NCI-H2107 (cell line): Measurements from ENCODE around the gene ARHGEF7.
"Not testable (repeated sequence)": the region's sequence is repeated elsewhere in the genome, so short reads cannot be mapped to it uniquely, and the experiment has no call there.

Experiments
- DNase-seq: peaks from one replicate; lab custom pipeline; 2025; lab: John Stamatoyannopoulos, UW

The ARHGEF7 gene

DNA sequence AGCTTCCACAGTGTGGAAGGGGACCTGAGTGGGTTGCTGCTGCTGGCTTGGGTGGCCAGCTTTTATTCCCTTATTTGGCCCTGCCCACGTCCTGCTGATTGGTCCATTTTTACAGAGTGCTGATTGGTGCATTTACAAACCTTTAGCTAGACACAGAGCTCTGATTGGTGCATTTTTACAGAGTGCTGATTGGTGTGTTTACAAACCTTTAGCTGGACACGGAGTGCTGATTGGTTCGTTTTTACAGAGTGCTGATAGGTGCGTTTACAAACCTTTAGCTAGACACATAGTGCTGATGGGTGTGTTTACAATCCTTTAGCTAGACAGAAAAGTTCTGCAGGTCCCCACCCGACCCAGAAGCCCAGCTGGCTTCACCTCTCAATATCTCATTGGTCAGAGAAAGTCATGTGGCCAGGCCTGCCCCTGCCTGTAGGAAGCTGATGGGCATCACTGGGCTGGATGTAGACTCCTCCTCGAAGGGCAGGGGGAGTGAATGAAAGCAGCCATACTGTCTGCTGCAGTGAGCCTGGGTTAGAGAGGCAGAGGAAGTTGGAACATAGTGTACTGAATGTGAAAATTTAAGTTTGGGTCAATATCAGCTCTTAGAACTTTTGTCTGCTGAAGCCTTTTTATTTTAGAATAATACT is 83.7 kb downstream of the ARHGEF7 start:
- not testable (repeated sequence) for DNase-seq

DNA sequence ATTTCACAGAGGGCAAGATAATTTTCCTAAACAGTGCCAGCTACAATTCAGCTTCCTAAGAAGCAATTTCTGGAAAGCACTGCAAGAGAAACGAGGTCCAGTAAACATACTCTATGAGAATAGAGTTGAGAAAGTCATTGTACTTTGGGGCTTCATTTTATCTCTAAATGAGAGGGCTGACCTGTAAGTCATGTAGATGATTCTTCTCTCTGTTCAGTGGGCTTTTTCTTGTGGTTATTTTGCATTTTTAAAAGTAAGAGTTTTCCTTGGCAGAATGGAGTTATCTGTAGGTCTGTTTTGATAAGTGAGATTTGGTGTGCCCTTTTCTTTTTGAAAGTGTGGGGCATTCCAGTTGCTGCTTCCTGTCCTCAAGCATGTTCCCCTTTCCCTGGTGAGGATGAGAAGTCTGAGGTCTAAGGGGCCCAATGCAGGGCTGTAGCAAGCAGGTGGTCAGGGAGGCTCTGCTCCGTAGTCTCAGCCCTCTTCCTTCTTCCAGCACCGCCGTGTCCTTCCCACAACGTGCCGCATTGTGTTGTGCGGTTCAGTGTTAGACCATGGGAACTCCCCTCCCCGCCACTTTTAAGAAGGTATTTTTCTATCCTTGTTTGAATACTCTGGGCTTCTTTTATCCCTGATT is 86.3 kb downstream of the ARHGEF7 start:
- DNase-seq = no peak

DNA sequence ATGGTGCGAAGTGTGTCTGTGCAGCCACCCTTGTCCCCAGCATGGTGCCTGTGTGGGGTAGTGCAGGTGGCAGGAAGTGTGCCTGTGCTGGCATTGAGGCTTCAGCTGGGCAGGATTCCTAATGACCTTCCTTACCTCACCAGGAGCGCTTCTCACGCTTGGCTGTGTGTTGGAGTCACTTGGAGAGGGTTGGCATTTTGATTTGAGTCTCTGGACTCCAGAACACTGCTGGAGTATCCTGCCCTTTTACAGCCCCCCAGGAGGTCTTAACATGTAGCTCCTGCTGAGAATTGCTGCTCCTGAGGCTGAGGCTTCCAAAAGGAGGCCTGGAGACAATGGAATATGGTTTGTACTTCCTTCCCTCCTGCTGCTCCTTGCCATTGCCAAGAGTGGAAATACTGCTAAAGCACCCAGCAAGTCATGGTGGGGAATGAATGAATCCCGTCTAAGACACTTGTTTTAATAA is 87.1 kb downstream of the ARHGEF7 start:
- no peak for DNase-seq

DNA sequence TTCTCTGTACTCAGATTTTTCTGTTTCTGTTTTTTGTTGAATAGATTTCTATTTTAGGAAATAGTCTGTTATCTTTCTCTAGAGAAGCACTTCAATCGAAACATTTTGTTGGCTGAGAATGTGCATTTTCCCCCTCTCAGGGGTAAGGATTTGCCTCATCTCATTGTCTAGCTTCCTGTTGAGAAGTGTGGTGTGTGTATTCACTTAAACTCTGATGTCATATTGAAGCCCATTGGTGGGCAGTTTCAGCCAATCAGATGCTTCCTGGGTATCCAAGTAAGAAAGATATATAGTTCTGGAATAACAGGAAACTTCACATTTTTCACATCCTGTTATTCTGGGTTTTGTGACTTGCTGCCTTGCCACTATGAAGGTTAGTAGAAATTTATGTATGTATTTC is 87.6 kb downstream of the ARHGEF7 start:
- DNase-seq = no peak

DNA sequence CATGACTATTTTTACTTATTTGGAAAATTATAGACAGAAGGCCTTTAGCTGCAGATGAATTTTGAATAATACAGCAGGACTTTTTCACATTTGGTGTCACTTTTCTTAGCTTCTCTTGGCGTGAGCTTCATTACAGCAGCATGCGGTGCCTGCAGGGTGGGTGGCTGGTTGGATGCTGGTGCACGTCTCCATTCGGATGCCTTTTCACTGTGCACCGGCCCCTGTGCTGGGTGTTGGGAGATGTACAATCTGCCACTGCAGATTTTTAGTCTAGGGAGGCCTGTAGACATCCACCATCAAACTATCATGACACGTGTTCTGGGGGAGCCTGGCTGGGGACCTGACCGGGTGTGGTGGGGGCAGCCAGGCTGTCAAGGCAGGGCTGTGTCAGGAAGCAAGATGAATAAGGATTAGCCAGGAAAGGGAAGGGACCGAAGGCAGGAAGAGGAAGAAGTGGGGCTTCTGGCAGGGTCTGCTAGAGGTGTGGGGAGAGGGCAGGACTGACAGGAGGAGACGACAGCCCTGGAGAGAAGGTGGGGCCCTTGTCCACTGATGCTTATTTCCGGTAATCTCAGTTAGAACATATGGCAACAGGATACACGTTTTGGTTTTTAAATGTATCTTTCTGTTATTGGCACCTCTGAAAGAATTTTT is 88.8 kb downstream of the ARHGEF7 start:
- DNase-seq = no peak

DNA sequence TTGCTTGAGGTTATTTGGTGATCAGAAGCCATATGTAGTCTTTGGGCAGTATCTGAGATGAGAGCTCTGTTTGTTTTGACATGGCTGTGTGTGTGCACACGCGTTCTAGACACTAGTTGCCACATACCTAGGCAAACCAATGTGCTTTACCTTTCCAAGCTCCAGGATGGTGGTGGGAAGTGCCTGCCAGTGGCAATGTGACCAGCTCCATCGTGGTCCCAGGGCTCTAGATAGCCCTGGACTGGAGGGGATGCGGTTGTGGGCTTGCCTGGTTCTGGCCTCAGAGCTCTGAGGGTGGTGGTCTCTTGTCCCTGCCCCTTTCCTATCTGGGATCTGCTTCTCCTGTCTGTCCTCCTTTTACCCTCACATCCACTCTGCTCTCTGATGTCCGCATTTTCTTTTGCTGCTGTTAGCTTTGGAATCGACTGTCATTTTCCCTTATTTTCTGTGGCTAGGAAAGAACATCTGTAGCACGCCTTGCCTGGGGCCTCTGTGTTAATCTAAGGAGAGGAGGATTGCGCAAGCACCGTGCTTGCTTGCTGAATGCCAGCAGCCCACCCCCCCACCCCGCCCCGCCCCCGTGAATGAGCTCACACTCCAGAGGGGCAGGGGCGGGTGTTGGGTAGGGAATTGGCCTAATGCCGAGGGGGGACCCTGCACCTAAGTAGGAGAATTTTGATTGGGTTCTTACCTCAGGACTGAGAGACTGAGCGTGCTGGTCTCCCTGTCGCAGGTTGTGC is 89.5 kb downstream of the ARHGEF7 start:
- DNase-seq = no peak

DNA sequence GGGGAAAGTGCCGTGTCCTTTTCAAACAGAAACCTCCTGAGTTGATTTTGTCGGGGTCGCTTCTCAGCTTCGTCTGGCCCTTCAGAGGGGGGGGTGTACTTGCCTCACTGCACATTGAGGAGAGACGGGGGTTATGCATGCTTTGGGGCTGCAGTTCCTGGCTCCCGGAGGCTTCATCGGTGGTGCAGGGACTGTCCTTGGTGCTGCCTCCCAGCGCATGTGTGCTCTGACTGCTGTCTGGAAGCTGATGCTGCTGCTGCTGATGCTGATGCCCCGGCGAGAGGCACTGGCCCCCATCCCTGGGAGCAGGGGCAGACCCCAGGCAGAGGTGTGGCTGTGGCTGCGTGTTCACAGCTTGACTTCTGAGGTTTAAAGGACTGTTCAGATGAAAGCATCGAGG is 91.0 kb downstream of the ARHGEF7 start:
- DNase-seq = no peak

DNA sequence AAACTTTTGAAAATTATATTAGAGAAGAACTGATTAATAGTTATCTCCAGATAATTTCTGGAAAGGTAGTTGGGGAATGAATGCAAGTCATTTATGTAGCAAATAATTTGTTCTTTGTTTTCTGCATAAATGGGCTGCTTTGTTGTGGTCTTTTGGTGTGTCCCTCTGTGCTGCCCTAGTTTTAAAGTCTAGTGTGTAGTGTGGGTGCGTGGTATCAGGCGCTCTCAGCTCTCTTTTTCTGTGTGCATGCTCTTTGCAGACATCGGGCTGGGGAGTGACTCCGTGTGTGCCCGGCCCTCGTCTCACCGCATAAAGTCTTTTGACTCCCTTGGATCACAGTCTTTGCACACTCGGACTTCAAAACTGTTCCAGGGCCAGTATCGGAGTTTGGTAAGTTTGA is 94.5 kb downstream of the ARHGEF7 start:
- no peak for DNase-seq

DNA sequence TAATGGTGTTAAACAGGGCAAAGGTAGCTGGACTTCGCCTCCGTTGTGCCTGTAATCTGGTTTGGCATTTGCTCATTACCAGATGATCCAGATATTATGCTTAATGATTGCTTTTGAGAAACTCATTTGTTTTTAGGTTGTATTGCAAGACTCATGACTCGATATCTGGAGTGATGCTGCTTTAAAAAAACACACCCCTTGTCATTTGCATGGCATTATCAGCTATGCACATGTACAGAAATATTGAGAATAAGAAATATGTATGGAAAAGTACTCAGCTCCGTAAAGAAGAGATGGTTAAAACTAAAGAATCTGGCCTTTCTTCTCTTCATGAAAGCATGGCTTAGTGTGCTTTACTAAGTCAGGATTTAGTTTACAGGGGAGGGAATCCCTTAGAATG is 95.0 kb downstream of the ARHGEF7 start:
- no peak for DNase-seq

DNA sequence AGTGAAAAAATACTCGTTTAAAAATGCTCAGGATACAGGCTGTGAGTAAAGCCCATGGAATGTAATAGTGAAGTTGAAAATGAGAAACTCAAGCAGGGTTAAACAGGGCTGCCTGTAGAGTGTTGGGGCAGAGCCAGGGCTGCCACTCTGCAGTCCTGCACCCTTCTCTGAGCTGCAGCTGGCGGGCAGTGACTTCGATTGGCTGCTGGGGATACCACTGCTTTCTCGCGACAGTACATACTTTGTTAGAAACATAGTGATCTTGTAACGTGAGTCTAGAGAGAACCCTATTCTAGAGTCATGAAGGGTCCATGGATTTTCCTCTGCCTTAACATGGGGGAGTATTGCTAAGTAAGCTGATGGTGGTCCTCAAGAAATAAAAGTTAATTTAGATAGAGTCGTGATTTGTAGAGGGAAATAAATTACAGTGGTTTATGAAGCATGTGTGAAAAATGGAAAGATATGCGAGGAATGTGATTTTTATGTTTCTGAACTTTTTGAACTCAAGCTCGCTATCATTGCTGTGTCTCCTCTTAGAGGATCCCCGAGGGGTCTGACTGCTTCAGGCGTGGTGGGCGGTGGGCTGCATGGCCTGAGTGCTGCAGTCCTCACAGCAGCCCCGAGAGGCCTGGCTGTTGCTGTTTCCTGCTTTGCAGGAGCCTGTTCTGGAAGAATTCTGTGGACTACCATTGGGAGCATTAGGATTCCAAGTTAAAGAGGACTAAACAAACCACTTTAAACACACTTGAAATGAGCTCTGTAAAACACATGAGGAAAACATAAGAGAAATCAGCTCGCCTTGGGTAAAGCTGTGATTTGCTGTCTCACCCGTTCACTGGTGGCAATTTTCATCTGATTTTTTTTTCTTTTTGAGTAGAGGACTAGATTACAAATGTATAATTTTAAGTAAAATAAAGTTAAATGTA is 95.7 kb downstream of the ARHGEF7 start:
- no peak for DNase-seq

DNA sequence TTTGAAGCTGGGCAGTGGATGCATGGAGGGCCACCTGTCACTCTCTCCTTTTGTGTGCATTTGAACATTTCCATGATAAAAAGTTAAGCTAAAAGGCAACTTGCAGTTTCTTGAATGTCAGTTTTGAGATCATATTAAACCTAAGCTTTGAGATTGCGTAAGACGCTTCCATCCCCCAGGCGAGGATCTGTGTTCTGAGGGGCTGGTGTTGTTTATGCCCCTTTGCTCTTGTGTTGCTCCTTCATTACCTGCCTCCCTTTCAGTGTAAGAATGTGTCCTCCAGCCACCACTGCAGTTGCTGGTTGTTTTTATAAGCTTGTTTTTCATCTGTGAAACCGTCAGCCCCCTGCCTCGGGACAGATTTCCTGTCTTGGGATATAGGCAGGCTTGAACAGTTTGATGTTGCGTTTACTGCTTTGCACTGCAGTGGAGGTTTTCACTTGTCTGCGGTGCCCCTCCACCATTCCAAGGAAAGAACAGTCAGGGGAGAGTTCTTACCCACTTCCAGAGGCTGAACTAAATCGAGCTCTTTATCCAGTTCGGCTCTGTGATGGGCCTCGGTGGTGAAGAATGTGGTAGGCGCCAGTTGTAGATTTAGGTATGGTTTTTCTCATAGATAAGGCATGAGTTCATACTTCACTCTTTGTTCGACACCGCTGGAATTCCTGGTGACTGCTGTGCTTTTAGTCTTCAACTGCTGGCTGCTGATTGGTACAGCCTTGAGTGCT is 96.8 kb downstream of the ARHGEF7 start:
- no peak for DNase-seq

DNA sequence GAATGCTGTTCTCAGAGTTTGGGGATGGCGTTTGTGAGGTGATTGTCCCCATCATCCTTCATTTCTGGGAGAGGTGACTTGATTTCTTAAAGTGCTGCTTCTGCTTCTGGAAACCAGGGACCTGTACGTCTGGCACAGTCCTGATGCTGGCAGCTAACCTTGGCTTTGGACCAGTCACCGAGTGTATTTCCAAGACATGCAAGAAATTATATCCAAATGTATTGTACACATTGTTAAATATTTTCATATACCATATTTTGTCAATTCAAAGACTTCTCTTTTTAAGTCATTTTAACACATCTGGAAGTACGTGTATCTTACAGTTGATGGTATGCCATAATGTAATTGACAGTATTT is 97.4 kb downstream of the ARHGEF7 start:
- DNase-seq = no peak

DNA sequence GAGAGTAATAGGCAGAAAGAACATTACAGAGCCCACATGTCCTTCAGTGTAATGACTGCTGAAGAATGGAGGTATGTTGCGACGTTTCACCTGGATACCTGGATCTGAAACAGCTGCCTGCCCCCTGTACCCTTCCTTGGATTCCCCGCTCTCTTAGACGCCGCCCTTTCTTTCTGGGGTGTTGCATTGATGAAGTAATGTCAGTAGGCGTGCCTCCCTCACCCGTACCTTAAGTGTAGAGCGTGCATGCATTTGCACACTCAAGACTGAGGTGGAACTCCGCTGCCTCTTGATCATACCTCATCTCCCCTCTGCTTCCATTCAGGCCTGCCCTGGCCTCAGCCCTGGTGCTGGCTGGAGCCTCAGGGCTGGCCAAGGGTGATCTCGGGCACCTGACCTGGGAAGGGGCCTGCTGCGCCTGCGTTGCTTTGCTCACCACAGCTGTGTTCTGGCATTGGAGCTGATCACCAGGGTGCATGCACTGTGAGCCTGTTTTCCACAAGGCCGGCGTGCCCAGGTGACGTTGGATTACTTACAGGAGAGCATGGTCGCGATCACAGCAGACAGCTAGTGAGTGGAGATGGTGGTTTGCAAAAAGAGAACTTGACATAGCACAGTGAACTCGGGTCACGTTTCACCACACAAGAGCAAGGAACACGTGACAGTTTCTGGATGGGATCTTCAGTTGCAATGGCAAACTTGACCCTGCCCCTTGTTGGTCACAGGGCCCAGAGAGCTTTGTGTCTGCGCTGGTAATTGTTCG is 99.0 kb downstream of the ARHGEF7 start:
- DNase-seq = peak; percentile 72

DNA sequence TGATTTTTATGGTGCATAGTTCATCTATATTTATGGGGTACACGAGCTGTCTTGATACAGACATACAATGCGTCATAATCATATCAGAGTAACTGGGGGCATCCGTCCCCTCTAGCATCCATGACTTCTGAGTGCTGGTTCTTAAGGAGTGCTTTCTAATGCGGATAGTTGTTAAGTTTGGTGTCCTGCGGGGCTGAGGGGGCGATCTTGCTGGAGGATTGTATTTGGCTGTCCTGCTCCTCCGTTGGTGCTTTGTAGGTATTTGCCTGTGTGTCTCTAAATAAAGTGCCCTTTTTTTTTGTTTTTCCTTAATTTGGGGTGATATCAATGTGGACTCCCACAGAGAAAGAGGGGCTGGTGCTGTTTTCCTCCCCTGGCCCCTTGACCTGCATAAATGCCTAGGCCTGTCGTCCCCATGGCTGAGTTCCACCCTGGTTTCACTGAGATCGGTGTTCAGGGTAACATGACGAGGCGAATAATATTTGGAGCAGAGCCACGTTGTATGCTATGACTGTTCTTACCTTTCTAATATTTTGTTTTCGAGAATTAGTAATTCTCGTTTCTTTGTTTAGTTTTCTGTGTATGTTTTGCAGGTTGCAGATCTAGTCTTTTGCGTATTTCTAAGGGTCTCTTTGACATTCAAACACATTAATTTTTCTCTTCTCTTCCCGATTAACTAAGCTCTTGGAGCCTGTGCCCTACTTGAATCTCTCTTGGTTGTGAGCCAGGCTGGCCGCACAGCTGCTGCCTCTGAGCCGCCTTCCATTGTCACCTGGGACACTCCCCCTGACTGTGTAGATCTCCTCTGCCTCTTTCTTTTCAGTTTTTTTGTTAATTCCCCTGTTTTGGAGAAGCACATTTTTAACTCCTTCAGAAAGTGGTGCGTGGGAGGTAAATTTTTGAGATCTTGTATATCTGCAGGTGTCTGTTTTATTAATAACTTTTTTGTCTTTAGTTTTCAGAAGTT is 100.3 kb downstream of the ARHGEF7 start:
- DNase-seq = no peak

DNA sequence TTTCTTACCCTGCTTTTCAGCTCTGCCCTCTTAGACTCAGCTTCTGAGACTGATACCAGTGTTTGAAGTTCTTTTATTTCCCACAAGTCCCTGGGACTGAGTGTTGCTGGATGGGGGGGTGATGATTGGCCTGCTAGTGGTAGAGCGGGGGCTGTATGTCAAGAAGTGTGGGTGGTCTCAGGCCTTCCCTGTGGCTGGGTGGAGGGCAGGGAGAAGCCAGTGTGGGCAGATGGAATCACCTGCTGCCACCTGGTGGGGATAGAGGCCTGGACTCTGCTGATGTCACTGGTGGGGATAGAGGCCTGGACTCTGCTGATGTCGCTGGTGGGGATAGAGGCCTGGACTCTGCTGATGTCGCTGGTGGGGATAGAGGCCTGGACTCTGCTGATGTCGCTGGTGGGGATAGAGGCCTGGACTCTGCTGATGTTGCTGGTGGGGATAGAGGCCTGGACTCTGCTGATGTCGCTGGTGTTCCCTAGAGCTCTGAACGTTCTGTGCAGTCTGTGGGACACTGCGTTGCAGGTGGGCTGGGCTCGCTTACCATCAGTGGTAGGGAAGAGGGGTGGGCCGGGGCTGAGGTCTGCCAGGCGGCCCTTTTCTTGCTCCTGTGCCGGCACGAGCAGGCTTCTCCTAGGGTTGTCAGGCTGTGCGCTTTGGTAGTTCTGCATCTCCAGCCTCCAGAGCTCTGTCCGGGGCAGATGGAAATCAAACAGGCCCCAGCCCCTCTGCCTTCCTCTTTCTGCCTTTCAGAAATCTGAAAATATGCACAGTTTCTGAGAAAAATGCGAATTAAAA is 101.3 kb downstream of the ARHGEF7 start:
- DNase-seq = no peak

DNA sequence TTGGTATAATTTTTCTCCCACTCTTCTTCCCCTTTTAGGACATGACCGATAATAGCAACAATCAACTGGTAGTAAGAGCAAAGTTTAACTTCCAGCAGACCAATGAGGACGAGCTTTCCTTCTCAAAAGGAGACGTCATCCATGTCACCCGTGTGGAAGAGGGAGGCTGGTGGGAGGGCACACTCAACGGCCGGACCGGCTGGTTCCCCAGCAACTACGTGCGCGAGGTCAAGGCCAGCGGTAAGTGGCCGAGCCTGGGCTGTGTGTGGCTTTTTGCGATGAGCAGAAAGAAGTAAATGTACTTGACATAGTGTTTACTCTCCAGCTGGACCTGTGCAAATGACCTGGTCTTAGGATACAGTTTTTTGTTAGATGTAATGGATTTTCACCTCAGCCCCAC is 102.5 kb downstream of the ARHGEF7 start:
- no peak for DNase-seq

DNA sequence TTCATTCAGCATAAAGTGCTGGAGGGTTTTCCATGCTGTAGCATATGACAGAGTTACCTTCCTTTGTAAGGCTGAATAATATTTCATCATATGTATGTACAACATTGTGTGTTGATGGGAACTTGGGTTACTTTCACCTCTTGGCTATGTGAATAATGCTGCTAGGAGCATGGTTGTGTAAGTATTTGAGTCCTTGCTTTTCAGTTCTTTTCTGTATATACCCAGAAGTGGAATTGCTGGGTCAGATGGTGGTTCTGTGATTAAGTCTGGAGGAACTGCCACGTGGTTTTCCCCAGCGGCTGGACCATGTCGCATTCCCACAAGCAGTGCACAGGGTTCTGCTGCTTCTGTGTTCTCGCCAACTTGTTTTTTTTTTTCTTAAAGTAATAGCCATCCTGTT is 104.2 kb downstream of the ARHGEF7 start:
- no peak for DNase-seq

DNA sequence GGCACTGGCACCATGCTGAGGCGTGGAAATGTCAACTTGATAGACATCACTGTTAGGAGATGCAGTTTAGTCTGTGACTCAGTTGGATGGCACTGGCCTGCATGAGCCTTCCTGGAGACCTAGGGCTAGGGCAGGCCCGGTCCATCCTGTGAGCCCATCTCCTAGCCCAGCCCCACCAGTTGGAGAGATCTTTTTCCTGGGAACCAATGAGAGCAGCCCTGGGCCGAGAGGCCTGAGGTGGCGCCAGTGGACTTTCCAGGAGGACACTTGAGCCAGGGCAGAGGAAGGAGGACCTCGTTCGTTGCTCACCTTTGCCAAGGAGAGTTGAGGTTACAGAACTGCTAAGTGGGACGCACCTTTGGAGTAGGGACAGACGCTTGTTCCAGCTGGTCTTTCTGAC is 104.8 kb downstream of the ARHGEF7 start:
- DNase-seq = no peak
